Activated T-cell treated with anti-CD3 and anti-CD28 coated beads, Interleukin-2, amount 50 U/mL, for 4 hours (primary cell): ENCODE results near the gene BAHCC1. TPM values are rescaled to one million over a fixed set of nuclear protein-coding genes. Genes with fewer than 3 reads are reported as not detected.
A peak's percentile ranks its signal among the peaks of the same experiment; 100 is the strongest.

Source experiments
- ATAC-seq, 2 donors: fragments of 200-7000 bp; cut with Tn5 transposase; one replicate each; pipeline ENCODE4 v1.10.0; 2021
- DNase-seq: peaks from one replicate; pipeline ENCODE4 v3.0.0-alpha.2; 2020
- H3K27me3 Mint-ChIP-seq: one replicate; pipeline ENCODE4 v1.8.0; 2021; ENCODE audit warnings: low read depth, mixed read lengths
- H3K36me3 Mint-ChIP-seq: one replicate; pipeline ENCODE4 v1.8.0; 2022; ENCODE audit warnings: mixed read lengths; ENCODE audit not compliant: insufficient read depth
- H3K4me1 Mint-ChIP-seq: one replicate; pipeline ENCODE4 v1.8.0; 2021; ENCODE audit warnings: low read depth, mixed read lengths
- H3K4me3 Mint-ChIP-seq: one replicate; pipeline ENCODE4 v1.8.0; 2021; ENCODE audit warnings: mild to moderate bottlenecking, moderate library complexity, mixed read lengths
- H3K9me3 Mint-ChIP-seq: one replicate; pipeline ENCODE4 v1.8.0; 2021; ENCODE audit warnings: mixed read lengths
- total RNA-seq, 3 donors: library from RNA; stranded (reverse); gene quantifications; one replicate each; pipeline ENCODE4 v1.2.1, GENCODE V29; 2021

The BAHCC1 gene
- total RNA-seq, 3 donors from 2014 or later = 0.08 to 0.19 (median 0.08) TPM

DNA sequence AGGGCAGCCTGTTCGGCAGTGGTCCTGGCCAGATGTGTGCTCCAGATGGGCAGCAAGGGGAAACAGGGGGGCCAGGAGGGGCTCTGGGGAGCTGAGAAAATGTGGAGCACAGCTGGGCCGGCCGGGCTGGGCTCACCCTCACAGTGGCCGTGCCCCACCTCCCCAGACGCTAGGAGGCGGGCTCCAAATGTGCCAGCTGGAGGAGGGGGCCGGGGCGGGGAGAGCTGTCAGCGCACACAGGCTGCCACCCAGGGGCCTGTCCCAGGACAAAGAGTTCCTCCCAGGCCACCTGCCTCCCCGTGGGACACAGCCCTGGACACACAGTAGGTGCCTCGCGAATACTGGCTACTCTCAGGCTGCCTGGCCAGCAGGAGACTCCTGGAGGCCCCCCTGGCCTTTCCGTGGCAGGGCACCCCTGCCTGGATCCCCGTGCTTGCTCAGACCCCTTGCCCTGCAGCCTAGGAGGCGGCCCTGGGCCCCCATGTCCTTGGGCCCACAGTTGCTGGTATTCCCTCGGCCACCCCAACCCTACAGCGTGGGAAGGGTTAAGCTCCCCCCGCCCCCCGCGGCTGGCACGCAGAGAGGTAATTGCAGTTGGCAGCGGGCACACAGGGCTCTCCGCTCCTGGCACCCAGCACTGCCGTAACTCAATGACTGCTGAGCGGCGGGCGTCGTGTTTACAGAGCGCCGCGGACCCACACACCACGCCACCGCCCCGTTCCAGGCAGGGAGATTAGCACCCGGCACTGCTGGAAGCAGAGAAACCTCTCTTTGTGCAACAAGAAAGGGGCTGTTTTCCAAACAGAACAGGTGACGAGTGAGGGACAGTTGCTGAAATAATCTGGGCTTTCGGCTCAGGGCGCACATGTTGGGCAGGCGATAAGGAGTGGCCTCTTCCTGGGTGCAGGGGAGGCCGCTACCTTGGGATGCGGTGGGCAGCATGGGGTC, 32.2 kb downstream of the BAHCC1 start:
- DNase-seq = no peak
- Mint-ChIP-seq H3K36me3 (no peaks in the 10 kb centered on the region), H3K9me3 (no peaks in the 10 kb centered on the region), H3K4me3 (no peak overlapping the region), H3K4me1 (peaks cover 11% of the 10 kb centered on the region), H3K27me3 (peaks cover 23% of the 10 kb centered on the region)
- ATAC-seq = peak in 1 of 2 donors; percentile 21

DNA sequence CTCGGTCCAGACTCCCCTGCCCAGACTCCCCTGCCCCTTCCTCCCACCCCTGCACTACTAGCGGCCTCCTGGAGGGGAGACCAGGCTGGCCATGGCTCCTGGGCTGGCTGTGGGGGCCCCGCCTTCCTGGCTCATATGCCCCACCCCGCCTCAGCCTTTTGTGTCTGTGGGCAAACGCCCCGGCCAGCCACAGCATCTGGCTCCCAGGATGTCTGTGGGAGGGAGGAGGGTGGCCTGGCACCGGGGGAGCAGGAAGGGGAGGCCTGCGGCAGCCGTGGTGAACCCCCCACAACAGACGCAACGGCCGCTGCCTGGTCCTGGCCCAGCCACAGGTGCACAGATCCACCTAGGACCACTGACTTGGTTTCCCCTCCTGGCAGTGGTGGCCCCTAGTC, 32.9 kb downstream of the BAHCC1 start:
- Mint-ChIP-seq H3K27me3 (peaks cover 26% of the 10 kb centered on the region), H3K36me3 (no peaks in the 10 kb centered on the region), H3K9me3 (no peaks in the 10 kb centered on the region), H3K4me3 (no peak overlapping the region), H3K4me1 (peaks cover 11% of the 10 kb centered on the region)
- DNase-seq (no peak), ATAC-seq (peak; percentile 8 to 10)

DNA sequence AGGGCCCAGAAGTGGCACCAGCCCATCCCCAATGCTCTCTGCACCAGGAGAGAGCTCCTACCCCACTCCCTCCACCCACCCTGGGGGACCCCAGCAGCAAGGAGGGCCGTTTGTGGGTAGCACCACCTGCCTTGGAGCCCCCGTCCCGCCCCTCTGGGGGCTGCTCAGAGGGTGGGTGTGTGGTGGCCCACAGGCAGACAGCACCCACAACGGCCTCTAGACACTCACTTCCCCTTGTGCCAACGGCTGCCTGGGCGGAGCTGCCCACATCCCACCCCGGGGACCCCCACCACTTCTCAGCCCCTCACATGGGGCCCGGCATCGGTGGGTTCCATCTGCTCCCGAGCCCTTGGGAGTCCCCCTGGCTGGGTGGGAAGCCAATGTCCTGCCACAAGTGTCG, 33.3 kb downstream of the BAHCC1 start:
- no peak overlapping the region for H3K4me3 Mint-ChIP-seq
- H3K9me3 Mint-ChIP-seq = no peaks in the 10 kb centered on the region
- peaks cover 27% of the 10 kb centered on the region for H3K27me3 Mint-ChIP-seq
- no peaks in the 10 kb centered on the region for H3K36me3 Mint-ChIP-seq
- DNase-seq (no peak), ATAC-seq (peak; percentile 8 to 13)
- H3K4me1 Mint-ChIP-seq = peaks cover 11% of the 10 kb centered on the region

DNA sequence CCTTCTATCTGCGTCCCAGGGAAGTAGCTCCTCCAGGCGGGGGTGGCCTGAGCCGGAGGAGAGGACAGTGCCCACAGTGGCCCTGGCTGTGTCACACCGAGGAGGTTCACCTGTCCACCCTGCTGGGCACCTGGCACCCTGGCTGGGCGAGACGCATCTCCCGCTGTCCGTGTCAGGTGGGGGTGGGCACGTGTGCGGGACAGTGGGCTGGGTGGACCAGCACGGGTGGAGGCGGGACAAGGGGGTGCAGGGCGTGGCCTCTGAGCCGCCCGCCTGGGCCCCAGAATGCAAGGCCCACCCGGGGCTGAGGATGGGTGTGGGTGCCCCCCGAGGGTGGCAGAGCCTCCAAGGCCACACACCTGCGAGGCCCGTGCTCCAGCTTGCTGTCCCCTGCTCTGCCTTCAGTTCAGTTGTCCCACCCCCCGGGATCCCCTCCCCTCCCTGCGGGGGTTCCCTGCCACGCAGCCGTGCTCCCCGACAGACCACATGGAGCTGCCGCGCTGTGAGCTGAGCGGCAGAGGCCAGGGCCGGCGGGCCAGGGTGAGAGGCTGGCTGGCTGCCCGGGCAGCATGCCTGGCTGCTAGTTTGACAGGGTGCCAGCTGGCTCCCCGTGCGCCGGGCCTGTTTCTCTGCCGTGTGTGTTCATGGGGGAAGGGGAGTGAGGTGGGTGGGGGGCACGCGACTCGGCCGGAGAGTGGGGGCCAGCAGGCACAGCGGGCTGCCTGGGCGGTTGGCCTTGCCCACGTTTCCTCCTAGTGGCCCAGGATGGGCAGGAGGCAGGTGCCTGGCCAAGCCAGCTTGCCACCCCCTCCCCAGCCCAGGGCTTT, 33.9 kb downstream of the BAHCC1 start:
- ATAC-seq = peak; percentile 10 to 21
- no peak for DNase-seq
- no peak overlapping the region for H3K4me3 Mint-ChIP-seq
- H3K9me3 Mint-ChIP-seq = no peaks in the 10 kb centered on the region
- H3K36me3 Mint-ChIP-seq = no peaks in the 10 kb centered on the region
- peaks cover 11% of the 10 kb centered on the region for H3K4me1 Mint-ChIP-seq
- H3K27me3 Mint-ChIP-seq = peaks cover 31% of the 10 kb centered on the region

DNA sequence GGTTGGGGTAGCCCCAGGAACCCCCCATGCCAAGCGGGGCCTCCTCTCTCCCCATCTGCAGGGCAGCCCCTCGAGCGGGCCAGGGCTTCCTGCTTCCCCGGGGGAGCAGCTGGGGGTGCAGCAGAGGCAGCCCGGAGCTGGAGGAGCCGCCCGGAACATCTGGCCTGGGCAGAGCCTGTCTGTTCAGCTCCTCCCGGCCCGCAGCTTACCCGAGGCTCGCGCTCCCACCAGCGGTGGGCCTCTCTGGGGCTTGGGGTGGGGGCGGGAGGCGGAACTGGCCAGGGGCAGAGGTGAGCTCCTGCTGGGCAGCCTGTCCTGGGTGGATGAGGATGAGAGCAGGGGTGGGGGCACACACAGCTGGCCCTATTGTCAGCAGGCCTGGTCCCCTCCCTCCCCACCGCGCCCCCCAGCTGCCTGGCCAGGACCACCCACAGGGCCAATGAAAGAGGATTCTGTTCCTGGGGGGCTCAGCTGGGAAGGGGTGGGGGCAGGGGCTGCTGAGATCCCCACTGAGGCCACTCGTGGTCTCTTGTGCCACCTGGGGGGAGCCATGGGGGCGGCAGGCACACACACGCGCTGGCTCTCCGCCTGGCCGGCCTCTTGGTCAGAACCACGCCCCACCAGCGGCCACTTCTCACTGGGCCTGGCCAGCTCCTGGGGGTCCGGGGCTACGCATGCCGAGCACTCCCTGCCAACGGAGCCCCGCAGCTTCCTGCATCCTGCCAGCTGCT, 34.7 kb downstream of the BAHCC1 start:
- no peaks in the 10 kb centered on the region for H3K36me3 Mint-ChIP-seq
- peaks cover 36% of the 10 kb centered on the region for H3K27me3 Mint-ChIP-seq
- peaks cover 11% of the 10 kb centered on the region for H3K4me1 Mint-ChIP-seq
- ATAC-seq (peak; percentile 3 to 16), DNase-seq (no peak)
- H3K9me3 Mint-ChIP-seq = no peaks in the 10 kb centered on the region
- H3K4me3 Mint-ChIP-seq = no peak overlapping the region

DNA sequence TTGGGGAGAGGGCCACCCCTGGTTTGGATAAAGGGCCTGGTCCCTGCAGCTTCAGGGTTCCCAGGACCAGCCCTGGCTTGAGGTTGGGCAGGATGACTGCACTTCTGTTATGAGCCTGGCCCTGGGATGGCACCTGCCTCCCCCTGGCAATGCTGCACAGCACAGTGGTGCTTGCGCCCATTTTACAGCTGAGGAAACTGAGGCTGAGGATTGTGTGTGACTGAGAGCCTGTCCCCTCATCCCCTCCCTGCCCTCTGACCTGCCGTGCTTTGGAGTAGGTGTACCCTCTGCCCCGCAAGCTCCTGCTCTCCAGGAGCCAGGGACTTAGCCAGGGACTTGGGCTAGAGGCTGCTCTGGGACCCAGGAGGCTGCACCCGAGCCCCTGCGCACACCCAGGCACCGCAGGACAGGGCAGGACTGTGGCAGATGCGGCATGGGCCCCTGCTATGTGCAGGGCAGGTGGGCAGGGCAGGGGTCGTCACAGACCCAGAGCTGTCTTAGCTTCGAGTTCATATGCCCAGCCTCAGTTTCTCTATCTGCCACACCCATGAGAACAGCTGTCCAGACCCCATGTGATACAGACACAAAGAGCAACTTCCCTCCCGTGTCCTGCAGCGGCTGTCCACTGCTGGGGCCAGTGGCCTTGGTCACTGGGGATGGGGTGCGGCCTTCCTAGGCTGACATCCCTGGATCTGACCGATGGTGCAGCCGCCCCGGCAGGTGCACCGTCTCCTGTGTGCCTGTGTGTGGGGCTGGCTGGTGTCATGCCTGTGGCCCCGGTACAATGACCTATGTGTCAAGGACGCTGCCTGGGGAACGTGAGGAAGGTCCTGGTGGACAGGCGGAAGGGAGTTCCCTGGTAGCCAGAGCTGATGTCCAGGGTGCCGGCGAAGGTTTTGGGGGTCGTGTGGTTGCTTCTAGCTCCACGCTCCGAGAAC, 36.6 kb downstream of the BAHCC1 start:
- H3K36me3 Mint-ChIP-seq = no peaks in the 10 kb centered on the region
- no peak for ATAC-seq
- no peak for DNase-seq
- H3K4me1 Mint-ChIP-seq = peaks cover 11% of the 10 kb centered on the region
- peaks cover 44% of the 10 kb centered on the region for H3K27me3 Mint-ChIP-seq
- no peaks in the 10 kb centered on the region for H3K9me3 Mint-ChIP-seq
- no peak overlapping the region for H3K4me3 Mint-ChIP-seq

DNA sequence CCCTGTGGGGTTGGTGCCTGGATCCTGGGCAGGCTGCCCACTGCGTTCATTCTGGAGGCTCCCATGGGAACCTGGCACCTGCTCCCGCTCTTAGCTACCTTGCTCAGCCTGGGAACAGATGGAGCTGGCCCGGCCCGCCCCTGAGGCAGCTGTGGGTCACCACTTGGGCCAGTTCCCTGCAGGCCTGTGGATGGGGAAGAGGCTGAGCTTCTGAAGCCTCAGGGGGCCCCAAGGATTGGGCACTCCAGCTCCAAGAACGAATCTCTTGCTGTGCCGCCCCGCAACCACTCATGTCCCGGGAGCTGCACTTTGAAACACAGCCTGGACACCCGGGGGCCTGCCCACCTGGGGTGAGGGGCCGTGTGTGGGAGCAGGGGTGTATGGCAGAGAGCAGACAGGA, 37.7 kb downstream of the BAHCC1 start:
- no peak for ATAC-seq

DNA sequence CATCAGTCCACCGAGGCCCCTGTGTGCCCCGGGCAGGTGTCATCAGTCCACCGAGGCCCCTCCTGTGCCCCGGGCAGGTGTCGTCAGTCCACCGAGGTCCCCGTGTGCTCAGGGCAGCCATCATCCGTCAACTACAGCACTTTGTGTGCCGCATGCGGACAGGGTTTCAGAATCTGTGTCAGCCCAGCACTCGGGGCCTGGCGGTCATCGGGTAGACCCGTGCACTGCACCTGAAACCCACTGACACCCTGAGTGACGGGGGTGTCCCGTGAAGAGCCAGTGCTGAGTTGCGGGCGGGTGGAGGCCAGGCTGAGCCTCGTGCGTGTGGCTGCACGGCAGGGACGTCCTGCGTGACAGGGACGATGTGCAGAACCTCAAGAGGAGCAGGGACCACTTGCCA, 38.4 kb downstream of the BAHCC1 start:
- Mint-ChIP-seq H3K4me1 (peaks cover 6% of the 10 kb centered on the region), H3K9me3 (no peaks in the 10 kb centered on the region), H3K27me3 (peaks cover 39% of the 10 kb centered on the region), H3K4me3 (no peak overlapping the region), H3K36me3 (no peaks in the 10 kb centered on the region)
- no peak for DNase-seq
- no peak for ATAC-seq

More for the DNA sequence above, 37.7 kb downstream of the BAHCC1 start:
- H3K9me3 Mint-ChIP-seq = no peaks in the 10 kb centered on the region
- no peak overlapping the region for H3K4me3 Mint-ChIP-seq
- DNase-seq = no peak
- peaks cover 39% of the 10 kb centered on the region for H3K27me3 Mint-ChIP-seq
- H3K36me3 Mint-ChIP-seq = no peaks in the 10 kb centered on the region
- peaks cover 7% of the 10 kb centered on the region for H3K4me1 Mint-ChIP-seq

DNA sequence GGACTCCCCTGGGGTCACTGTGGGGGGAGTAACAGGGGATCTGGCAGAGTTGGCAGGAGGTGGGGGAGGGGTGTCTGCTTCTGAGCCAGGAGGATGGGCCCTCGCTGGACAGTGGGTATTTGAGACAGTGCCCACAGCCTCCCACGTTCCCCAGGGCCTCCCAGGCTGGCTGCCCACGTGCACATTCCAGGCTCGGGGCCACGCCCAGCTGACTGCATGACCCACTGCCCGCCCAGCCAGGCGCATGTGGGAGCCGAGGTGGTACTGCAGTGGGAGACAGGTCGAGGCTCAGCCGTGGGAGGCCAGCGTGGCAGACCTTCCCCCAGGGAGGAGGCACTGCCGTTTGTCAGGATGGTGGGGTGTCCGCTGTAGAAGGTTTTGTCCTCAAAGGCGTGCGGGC, 38.8 kb downstream of the BAHCC1 start:
- Mint-ChIP-seq H3K9me3 (no peaks in the 10 kb centered on the region), H3K4me3 (no peak overlapping the region)

DNA sequence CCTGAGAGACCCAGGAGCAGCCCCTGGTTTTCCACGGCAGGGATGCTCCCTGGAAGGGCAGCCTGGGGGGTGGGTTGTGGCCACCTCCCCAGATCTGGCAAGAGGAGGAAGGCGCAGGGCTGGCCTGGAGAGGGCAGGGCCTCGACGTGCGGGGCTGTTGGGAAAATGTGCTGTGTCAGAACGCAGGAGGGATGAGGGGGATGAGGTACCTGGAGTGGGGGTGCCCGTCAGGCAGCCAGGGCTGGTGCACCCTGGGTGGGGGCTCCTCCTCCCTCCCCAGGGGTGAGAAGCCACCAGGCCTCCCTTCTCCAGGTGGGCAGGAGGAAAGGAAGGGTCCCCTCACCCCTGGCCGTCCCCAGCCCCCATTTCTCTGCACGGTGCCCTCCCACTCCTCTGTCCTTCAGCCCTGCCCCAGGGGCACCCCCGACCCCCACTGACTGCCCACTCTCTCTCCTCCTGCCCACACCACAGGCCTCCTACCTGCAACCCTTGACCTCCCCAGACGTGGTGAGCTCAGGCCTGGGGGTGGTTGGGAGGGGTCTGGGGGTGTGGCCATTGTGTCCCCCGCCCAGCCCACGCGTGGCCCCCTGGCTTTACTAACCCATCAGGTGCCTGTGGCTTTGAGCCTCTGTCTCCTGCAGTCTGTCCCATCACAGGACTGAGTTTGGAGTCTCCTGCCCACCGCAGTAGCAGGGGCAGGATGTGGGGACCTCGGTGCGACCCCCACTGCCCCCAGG, 39.6 kb downstream of the BAHCC1 start:
- H3K27me3 Mint-ChIP-seq = peaks cover 38% of the 10 kb centered on the region
- H3K36me3 Mint-ChIP-seq = no peaks in the 10 kb centered on the region
- H3K4me3 Mint-ChIP-seq = no peak overlapping the region
- no peak for ATAC-seq
- no peaks in the 10 kb centered on the region for H3K9me3 Mint-ChIP-seq
- H3K4me1 Mint-ChIP-seq = peaks cover 6% of the 10 kb centered on the region
- DNase-seq = no peak

More for the DNA sequence above, 38.8 kb downstream of the BAHCC1 start:
- Mint-ChIP-seq H3K4me1 (peaks cover 5% of the 10 kb centered on the region), H3K27me3 (peaks cover 36% of the 10 kb centered on the region), H3K36me3 (no peaks in the 10 kb centered on the region)
- ATAC-seq (no peak), DNase-seq (no peak)

DNA sequence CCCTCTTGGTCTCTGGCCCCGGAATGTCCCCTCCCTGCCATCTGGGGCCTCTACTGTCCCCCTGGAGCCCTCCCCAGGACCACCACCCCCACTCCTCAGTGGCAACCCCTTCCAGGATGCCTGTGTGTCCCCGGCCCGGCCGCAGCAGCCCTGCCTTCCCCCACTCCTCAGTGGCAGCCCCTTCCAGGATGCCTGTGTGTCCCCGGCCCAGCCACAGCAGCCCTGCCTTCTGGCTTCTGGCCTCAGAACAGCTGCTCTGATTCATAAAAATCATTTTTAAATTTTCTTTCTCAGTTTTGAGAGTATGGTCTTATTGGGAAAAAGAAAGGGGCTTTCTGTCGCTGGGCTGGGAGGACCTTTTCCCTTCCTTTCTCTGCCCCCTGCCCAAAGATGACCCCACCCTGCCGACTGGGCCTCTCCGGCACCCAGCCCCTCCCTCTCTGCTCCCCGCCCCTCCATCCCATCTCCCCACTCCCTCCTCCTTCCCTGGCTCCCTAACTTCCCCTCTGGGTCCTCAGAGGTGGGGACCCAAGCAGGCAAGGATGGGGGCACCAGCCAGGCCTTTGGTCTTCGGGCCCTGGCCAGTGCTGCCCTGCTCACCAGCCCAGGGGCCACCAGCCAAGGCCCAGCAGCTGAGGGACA, 40.5 kb downstream of the BAHCC1 start:
- Mint-ChIP-seq H3K4me1 (peaks cover 2% of the 10 kb centered on the region), H3K27me3 (peaks cover 35% of the 10 kb centered on the region), H3K9me3 (no peaks in the 10 kb centered on the region), H3K36me3 (no peaks in the 10 kb centered on the region), H3K4me3 (no peak overlapping the region)
- DNase-seq (no peak), ATAC-seq (no peak)

DNA sequence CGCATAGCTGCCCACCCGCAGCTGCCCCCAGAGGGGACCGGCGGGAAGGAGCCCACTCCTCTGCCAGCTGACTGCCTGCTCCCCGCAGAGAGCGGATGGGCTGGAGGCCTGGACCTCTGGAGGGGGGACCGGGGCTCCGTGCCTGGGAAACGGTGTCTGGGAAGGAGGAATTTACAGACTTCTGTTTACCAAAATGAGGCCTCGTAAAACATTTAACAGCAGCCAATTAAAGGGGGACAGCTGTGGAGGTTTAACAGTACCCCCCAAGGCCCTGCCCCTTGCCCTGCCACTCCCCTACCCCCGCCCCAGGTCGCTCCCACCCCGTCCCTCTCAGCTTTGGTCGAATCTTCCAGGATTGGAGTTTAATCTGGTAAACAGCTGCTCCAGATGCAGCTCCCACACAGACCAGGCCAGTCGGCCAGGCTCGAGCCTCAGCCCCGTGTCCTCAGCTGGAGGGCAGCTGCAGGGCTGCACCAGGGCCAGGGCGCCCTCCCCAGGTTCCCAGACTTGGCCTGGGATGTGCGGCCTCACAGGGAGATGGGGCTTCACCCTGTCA, 41.1 kb downstream of the BAHCC1 start:
- Mint-ChIP-seq H3K9me3 (no peaks in the 10 kb centered on the region), H3K36me3 (no peaks in the 10 kb centered on the region), H3K4me3 (no peak overlapping the region), H3K4me1 (peaks cover 2% of the 10 kb centered on the region), H3K27me3 (peaks cover 37% of the 10 kb centered on the region)
- ATAC-seq (no peak), DNase-seq (no peak)
